HepG2 (cell line): ENCODE measurements around the gene MSI2. TPM values are rescaled to one million over a fixed set of nuclear protein-coding genes. Genes with fewer than 3 reads are reported as not detected.
A peak's percentile ranks its signal among the peaks of the same experiment; 100 is the strongest.

ENCODE experiments used
- DRAP1 ChIP-seq: IDR thresholded peaks from 2 replicates; pipeline ENCODE4 v1.6.1; 2016; ENCODE audit warnings: missing genetic modification reagents, missing compliant biosample characterization
- ELF3 ChIP-seq: IDR thresholded peaks from 2 replicates; pipeline ENCODE4 v1.6.1; 2016; ENCODE audit warnings: missing genetic modification reagents, missing compliant biosample characterization
- EP300 ChIP-seq, 3 experiments: sonication (generic) in 1 of 3; formaldehyde crosslinking in 1 of 3; IDR thresholded peaks; 2 replicates each; pipeline versions ENCODE4 v1.5.1 to v1.6.1; 2011 to 2020; ENCODE audit warnings: low read depth in 2 of 3, low read length in 2 of 3, borderline replicate concordance in 1 of 3, improper control_type of control experiment in 1 of 3, mild to moderate bottlenecking in 1 of 3, missing genetic modification reagents in 1 of 3, moderate library complexity in 1 of 3
- ETV5 ChIP-seq: IDR thresholded peaks from 2 replicates; pipeline ENCODE4 v1.6.1; 2018; ENCODE audit warnings: missing biosample characterization, missing genetic modification reagents, inconsistent platforms, borderline replicate concordance
- GABPA ChIP-seq, 2 experiments: IDR thresholded peaks; 2 replicates each; pipeline ENCODE4 v1.6.1; 2011 to 2016; ENCODE audit warnings: low read depth in 2 of 2, low read length in 1 of 2, missing biosample characterization in 1 of 2, missing genetic modification characterization in 1 of 2
- IRF9 ChIP-seq: sonication (generic); formaldehyde crosslinking; IDR thresholded peaks from 2 replicates; pipeline ENCODE4 v1.8.0; 2022; ENCODE audit warnings: missing genetic modification reagents, mild to moderate bottlenecking, borderline replicate concordance
- MBD4 ChIP-seq: IDR thresholded peaks from 2 replicates; pipeline ENCODE4 v1.6.1; 2012; ENCODE audit warnings: low read length, inconsistent platforms, borderline replicate concordance
- NR2F1 ChIP-seq, 2 experiments: fragments of 450-650 bp in 1 of 2; formaldehyde crosslinking in 1 of 2; IDR thresholded peaks; 2 replicates each; pipeline versions ENCODE4 v1.5.0 to v1.6.1; 2016 to 2020; ENCODE audit warnings: mild to moderate bottlenecking in 1 of 2, missing compliant biosample characterization in 1 of 2, missing genetic modification reagents in 1 of 2, moderate library complexity in 1 of 2
- NR2F6 ChIP-seq, 2 experiments: IDR thresholded peaks; 2 replicates each; pipeline ENCODE4 v1.6.1; 2016; ENCODE audit warnings: antibody characterized with exemption in 1 of 2, mild to moderate bottlenecking in 1 of 2
- NR3C1 ChIP-seq: sonication (generic); formaldehyde crosslinking; IDR thresholded peaks from 2 replicates; pipeline ENCODE4 v1.4.0; 2020; ENCODE audit warnings: missing genetic modification reagents
- PATZ1 ChIP-seq: sonication (generic); formaldehyde crosslinking; IDR thresholded peaks from 2 replicates; pipeline ENCODE4 v1.4.0; 2020; ENCODE audit warnings: missing genetic modification reagents
- PPARG ChIP-seq: conservative IDR thresholded peaks from 2 replicates; pipeline ENCODE4 v1.6.1; 2016; ENCODE audit warnings: missing biosample characterization, missing genetic modification reagents
- SOX5 ChIP-seq: IDR thresholded peaks from 2 replicates; pipeline ENCODE4 v1.6.1; 2016; ENCODE audit warnings: borderline replicate concordance
- SRF ChIP-seq: IDR thresholded peaks from 2 replicates; pipeline ENCODE4 v1.6.1; 2011; ENCODE audit warnings: mild to moderate bottlenecking, low read depth, low read length, moderate library complexity
- ZBTB43 ChIP-seq: sonication (generic); formaldehyde crosslinking; conservative IDR thresholded peaks from 2 replicates; pipeline ENCODE4 v1.4.0; 2020; ENCODE audit warnings: missing genetic modification reagents
- ZBTB7A ChIP-seq: sonication (generic); formaldehyde crosslinking; IDR thresholded peaks from 2 replicates; pipeline ENCODE4 v1.8.0; 2022; ENCODE audit warnings: mild to moderate bottlenecking, missing genetic modification reagents
- ZMYM3 ChIP-seq: sonication (generic); formaldehyde crosslinking; IDR thresholded peaks from 2 replicates; pipeline ENCODE4 v1.5.1; 2020; ENCODE audit warnings: mild to moderate bottlenecking, missing genetic modification reagents
- ZNF124 ChIP-seq: sonication (generic); formaldehyde crosslinking; IDR thresholded peaks from 2 replicates; pipeline ENCODE4 v1.4.0; 2020; ENCODE audit warnings: missing genetic modification reagents
- ZNF333 ChIP-seq: sonication (generic); formaldehyde crosslinking; IDR thresholded peaks from 2 replicates; pipeline ENCODE4 v1.4.0; 2020; ENCODE audit warnings: mild to moderate bottlenecking, missing genetic modification reagents, borderline replicate concordance
- ZNF580 ChIP-seq: IDR thresholded peaks from 2 replicates; pipeline ENCODE4 v1.6.1; 2016; ENCODE audit warnings: low read depth, borderline replicate concordance
- ZNF709 ChIP-seq: sonication (generic); formaldehyde crosslinking; IDR thresholded peaks from 2 replicates; pipeline ENCODE4 v1.5.0; 2020; ENCODE audit warnings: mild to moderate bottlenecking, missing genetic modification reagents
- polyA plus RNA-seq, 8 experiments: library from polyadenylated mRNA; depleted of rRNA in 3 of 8; stranded (reverse) in 7 of 8; unstranded in 1 of 8; fragments of >200 nt; fragmentation: Illumina TruSeq in 4 of 8; extraction: Trizol in 4 of 8; gene quantifications; 2 replicates each; pipeline versions ENCODE4 v1.2.1 to v1.2.3, GENCODE V29; 2011 to 2016; ENCODE audit warnings: low read depth in 4 of 8, missing spikeins in 1 of 8, mixed read lengths in 1 of 8; ENCODE audit not compliant: insufficient read depth in 1 of 8
- total RNA-seq, 5 experiments: library from RNA; depleted of rRNA; stranded (reverse); fragments of >200 nt; fragmentation: Illumina TruSeq; extraction: Trizol; gene quantifications; 2 replicates each; pipeline ENCODE4 v1.2.3, GENCODE V29; 2016; ENCODE audit warnings: low read depth in 1 of 5

Gene MSI2
- total and polyA plus RNA-seq, 2 of the 13 experiments (the other 11 are each of a cell fraction or from before 2014, with no cell fraction given): 77.5 to 78.4 TPM

GRCh38 chr17:57548421-57549410 lies 292.4 kb downstream of the MSI2 start (continued):
- TF ChIP-seq IRF9 (CRISPR knock-in tag) (0 out of 2 replicates have a peak, but pooled peaks have one; percentile 26), ZMYM3 (peak; percentile 65; the same call in 1 of the 2 replicates), ZBTB43 (CRISPR knock-in tag) (no peak), ELF3 (CRISPR knock-in tag) (peak; percentile 32), ZNF709 (CRISPR knock-in tag) (no peak), NR2F1 (CRISPR knock-in tag; IDR thresholded peaks at IDR 0.05) (peak in 1 of 2 experiments; percentile 54; a peak in 3 of 4 replicates), DRAP1 (CRISPR knock-in tag) (0 out of 2 replicates have a peak, but pooled peaks have one; percentile 18), EP300 (IDR thresholded peaks at IDR 0.05; ENCODE audit: low read depth in 2 of 2, low read length in 2 of 2) (peak in 1 of 2 experiments; percentile 79; a peak in 2 of 4 replicates), EP300 (CRISPR knock-in tag; IDR thresholded peaks at IDR 0.05; ENCODE audit: borderline replicate concordance) (0 out of 2 replicates have a peak, but pooled peaks have one; percentile 10), ZNF333 (CRISPR knock-in tag) (no peak), PATZ1 (CRISPR knock-in tag) (peak; percentile 99), MBD4 (0 out of 2 replicates have a peak, but pooled peaks have one; percentile 30), ZNF580 (0 out of 2 replicates have a peak, but pooled peaks have one; percentile 21), ZNF124 (0 out of 2 replicates have a peak, but pooled peaks have one; percentile 50), ZBTB7A (no peak), NR2F6 (IDR thresholded peaks at IDR 0.05) (peak; percentile 87), NR2F6 (CRISPR knock-in tag; IDR thresholded peaks at IDR 0.05) (peak; percentile 86), PPARG (CRISPR knock-in tag) (peak; percentile 42; the same call in 1 of the 2 replicates), SOX5 (CRISPR knock-in tag) (0 out of 2 replicates have a peak, but pooled peaks have one; percentile 53), SRF (0 out of 2 replicates have a peak, but pooled peaks have one; percentile 9), GABPA (IDR thresholded peaks at IDR 0.05; ENCODE audit: low read depth, low read length) (no peak), GABPA (CRISPR knock-in tag; IDR thresholded peaks at IDR 0.05; ENCODE audit: low read depth) (peak; percentile 51), ETV5 (CRISPR knock-in tag) (peak; percentile 43; the same call in 1 of the 2 replicates), NR3C1 (no peak)
